Measurements from ENCODE around the gene ZNF365.
"Not testable (repeated sequence)": the region's sequence is repeated elsewhere in the genome, so short reads cannot be mapped to it uniquely, and the experiment has no call there.

ZNF365 gene

GRCh38 chr10:62377966-62378365, 3.8 kb downstream of the ZNF365 start:
- DNase-seq (ENCODE audit: low read depth), result no peak

GRCh38 chr10:62378877-62379276, 4.7 kb downstream of the ZNF365 start:
- DNase-seq (ENCODE audit: low read depth), result not testable (repeated sequence)

DNA sequence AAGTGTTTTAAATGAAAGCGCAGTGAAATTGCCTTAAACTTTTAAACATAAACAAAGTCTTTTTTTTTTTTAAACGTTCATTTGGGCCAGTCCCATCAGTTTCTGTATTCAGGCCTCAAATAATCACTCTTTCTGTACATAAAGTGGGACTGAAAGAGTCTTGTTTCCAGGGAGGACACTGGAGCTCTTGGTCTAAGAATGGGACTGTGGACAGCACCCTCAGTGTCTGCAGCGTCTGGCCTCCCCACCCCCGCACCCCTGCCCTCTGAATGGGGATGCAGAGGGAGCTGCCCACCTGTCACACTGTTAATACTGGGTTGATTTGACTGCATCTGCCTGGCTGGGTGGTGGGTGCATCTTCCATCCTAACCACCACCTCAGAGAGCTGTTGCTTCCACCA, 5.2 kb downstream of the ZNF365 start:
- no peak for DNase-seq (ENCODE audit: low read depth)

DNA sequence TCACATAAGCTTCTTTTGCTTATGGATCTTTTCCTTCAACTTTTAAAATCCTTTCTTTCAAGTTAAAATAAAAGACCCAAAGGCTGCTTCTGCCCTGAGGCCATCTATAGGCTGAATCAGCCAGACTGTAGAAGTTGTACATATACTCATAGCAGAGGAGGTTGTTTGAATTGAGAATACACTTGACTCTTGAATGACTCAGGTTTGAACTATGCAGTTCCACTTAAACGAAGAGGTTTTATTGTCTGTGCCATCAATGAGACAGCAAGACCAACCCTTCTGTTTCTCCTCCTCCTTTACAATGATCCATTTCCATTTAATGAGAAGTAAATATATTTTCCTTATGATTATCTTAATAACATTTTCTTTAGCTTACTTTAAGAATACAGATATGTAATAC, 5.8 kb downstream of the ZNF365 start:
- no peak for DNase-seq (ENCODE audit: low read depth)

DNA sequence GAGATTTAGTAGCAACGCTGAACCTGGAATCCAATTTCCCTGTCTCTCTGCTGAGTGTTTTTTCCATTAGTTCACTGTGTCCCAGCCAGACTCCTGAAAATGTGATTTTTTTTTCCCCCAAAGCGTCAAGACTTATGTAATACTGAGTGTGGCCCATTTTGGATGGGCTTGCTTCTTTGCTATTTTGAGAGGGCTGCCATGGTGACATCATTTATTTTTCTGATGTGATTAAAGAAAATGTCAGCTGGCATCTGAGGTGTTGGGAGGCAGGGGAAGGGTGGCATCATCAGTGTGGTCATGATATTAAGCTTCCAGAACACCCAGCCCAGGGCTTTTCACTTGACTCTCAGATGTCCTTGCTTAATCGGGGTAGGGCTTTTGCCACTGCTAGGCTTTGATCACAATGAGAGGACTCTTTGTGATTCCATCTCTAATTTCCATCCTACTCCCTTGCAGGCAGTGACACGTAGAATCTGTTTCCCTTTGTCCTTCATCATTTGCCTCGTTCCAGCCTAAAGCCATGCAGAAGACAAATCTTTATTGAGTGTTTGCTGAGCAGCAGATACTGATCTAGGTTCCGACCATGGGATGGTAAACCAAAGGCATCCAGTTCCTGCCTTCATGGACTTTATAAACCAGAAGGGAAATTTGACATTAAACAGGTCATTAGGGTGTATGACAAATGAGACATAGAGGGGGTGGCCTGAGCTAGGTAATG, 7.4 kb downstream of the ZNF365 start:
- no peak for DNase-seq (ENCODE audit: low read depth)

GRCh38 chr10:62382831-62383230, 8.7 kb downstream of the ZNF365 start:
- DNase-seq (ENCODE audit: low read depth), result no peak

- no peak for DNase-seq (ENCODE audit: low read depth)
Observed at GRCh38 chr10:62384057-62384446, 9.9 kb downstream of the ZNF365 start.

DNA sequence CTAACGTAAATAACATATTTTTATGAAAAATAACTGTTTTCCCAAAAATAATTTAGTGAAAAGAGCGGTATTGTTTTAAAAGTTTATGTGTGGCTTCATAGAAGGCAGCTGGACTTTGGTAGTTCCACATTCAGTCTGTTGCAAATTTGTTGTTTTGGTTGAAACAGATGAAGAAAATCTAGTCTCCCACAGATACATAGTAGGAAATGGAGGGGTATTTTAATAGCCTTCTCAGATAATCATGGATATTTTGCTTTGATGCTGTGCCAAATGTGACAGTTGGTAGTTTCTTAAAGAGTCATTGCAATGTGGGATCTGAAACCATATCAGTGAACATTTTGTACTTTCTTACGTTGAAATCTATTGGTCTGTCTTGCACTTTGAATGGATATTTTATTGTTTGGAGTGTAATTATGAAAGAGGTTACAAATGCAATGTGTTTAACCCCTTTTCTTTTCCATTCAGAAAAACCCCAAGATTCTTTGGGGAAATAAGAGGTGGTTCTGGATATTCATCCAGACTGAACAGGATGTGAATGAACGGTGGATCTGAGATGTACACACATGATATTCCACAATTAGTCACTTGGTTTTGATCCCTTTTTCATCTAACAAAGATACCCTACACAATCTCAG, 10.4 kb downstream of the ZNF365 start:
- DNase-seq (ENCODE audit: low read depth), result no peak

DNA sequence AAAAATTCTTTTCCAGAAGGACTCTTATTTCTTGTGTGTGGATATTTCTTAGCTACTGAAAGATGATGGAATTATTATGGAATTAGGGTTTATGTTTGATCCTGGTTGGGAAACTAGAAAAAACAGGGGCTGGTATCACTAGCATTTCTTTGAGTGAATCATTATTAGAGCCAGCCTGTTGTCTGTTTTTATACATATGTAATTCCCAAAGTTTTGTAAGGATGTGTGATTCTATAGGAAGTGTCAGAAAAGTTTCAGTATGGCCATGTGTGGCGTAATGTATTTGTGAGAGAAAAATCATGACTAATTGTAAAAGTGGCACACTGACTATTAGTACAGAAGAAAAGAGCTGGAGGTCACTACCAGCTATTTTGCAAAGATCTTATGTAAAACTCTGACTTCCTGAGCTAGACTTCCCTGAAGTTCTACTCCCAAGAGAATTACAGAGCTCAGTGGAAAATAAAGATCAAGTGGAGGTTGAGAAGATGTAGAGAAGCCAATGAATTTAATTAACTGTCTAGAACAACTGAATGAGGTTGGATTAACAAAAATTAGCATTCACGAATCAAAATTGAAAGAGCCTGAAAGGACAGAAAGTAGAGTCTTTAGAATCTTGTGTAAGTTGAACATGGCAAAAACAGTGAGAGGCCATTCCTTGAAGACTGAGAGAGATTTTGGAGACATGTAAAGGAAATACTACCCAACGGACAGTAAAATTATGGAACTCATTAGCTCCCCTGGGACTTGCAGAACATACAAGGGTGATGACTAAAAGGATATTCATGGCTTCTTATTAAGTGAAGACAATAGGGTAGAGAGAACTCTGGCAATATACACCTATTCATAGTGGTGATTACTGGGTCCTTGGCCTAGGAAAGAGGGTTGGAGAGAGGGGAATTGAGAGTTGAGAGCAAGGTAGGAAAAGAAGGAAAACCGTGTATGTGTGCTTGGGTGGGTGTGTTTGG, 12.5 kb downstream of the ZNF365 start:
- DNase-seq (ENCODE audit: low read depth), result no peak

GRCh38 chr10:62388328-62388727, 14.2 kb downstream of the ZNF365 start:
- no peak for DNase-seq (ENCODE audit: low read depth)

DNA sequence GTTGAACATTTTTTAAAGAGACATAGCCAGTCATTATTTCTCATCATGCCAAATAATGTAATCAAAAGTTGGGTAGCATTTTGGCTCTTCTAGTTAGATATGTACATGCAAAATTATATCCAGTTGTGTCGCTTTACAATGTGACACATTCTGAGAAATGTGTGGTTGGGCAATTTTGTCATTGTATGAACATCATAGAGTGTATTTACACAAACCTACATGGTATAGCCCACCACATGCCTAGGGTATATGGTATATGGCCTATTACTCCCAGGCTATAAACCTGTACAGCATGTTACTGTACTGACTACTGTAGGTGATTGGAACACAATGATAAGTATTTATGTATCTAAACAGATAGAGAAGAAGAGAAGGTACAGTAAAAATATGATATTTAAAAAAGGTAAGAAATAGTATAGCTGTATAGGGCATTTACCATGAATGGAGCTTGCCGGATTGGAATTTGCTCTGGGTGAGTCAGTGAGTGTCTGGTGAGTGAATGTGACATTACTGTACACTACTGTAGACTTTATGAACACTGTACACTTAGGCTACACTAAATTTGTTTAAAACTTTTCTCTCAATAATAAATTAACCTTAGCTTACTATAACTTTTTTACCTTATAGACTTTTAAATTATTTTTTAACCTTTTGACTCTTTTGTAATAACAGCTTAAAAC, 16.5 kb downstream of the ZNF365 start:
- DNase-seq (ENCODE audit: low read depth), result no peak

DNA sequence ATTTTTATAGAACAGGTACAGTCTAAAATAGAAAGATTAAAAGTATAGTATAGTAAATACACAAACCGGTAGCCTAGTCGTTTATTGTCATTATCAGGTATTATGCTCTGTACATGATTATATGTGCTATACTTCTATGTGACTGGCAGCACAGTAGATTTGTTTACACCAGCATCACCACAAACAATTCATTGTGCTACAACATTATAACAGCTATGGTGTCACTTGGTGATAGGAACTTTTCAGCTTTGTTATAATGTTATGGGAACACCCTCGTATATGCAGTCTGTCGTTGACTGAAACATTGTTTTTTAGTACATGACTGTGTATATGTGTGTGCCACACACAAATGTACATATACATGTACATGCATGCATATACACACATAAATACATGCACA, 19.1 kb downstream of the ZNF365 start:
- no peak for DNase-seq (ENCODE audit: low read depth)

DNA sequence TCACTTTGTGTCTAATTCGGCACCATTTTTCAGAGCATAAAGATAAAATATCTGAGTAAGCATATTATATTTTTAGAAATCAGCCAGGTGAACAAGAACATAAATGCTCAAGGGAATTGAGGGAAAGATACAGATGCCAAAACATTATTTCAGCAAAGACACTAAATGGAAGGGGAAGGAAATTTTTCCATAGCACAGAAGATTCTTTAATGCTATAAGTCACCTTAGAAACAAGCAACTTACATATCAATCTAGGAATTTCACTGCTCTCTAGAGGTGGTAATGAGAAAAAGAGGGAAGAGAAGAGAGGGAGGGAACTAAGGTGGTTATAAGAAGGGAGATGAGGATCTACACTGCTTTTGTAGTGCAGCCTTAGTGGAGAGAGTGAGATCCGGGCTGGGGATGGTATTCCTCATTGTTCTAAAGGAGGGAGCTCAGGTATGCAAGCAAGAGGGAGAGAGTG, 20.4 kb downstream of the ZNF365 start:
- no peak for DNase-seq (ENCODE audit: low read depth)

GRCh38 chr10:62395892-62396291, 21.7 kb downstream of the ZNF365 start:
- DNase-seq (ENCODE audit: low read depth), result no peak

- DNase-seq (ENCODE audit: low read depth), result no peak
Observed at GRCh38 chr10:62396864-62397263, 22.7 kb downstream of the ZNF365 start.

DNA sequence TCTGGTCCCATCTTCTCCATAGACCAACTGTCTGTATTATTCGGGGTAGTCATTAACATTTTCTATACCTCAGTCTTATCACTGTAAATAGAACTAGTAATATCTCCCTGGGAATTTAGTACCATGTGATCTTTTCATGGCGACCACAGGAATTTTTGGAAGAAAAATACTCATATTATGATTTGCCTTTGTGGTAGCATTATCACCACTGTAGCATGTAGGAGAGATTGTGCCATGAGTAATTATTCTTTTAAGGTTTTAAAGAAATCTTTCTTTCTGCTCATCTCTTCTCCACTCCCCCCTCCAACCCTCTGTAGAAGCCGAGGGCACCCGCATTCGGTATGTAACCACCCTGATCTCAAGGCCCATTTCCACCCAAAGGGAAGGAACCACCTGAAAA, 25.0 kb downstream of the ZNF365 start:
- DNase-seq (ENCODE audit: low read depth), result no peak

GRCh38 chr10:62402508-62402907, 28.3 kb downstream of the ZNF365 start:
- no peak for DNase-seq (ENCODE audit: low read depth)

GRCh38 chr10:62410528-62410927, 36.4 kb downstream of the ZNF365 start:
- not testable (repeated sequence) for DNase-seq (ENCODE audit: low read depth)

GRCh38 chr10:62410934-62411333, 36.8 kb downstream of the ZNF365 start:
- DNase-seq (ENCODE audit: low read depth), result not testable (repeated sequence)

DNA sequence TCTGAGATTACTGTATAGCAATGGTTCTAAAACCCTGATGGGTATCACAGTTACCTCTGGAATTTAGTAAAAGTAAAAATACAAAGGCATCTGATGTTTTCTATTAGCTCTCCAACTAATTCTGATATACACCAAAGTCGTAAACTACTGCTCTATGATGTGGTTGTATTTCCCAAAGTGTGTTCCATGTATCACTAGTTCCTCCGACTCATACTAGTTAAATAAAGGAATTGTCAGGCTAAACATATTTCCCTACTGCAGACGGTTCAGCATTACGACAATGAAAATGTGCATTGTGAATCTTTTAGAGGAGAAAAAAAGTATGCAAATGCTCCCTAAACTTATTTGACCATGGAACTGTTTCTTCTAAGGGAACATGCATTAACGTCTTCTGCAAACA, 38.9 kb downstream of the ZNF365 start:
- DNase-seq (ENCODE audit: low read depth), result no peak

- DNase-seq (ENCODE audit: low read depth), result no peak
Observed at GRCh38 chr10:62413652-62414051, 39.5 kb downstream of the ZNF365 start.

- no peak for DNase-seq (ENCODE audit: low read depth)
Observed at GRCh38 chr10:62414359-62414758, 40.2 kb downstream of the ZNF365 start.

All from T follicular helper cell (primary cell).